Spinal cord (tissue), 10 donors: Measurements from ENCODE around the gene HSF2BP. TPM values are rescaled to one million over a fixed set of nuclear protein-coding genes. Genes with fewer than 3 reads are reported as not detected.

Source experiments
- DNase-seq, 6 donors: peaks; one replicate each; pipeline versions ENCODE4 v3.0.0 to v3.0.0-alpha.2; 2013 to 2015; ENCODE audit warnings: low spot score in 6 of 6, low read depth in 4 of 6
- H3K27ac ChIP-seq: one replicate; pipeline ENCODE4 v1.5.1; 2013; ENCODE audit warnings: low read depth, low read length, control low read depth
- H3K27me3 ChIP-seq: one replicate; pipeline ENCODE4 v1.6.1; 2013; ENCODE audit warnings: low read length; ENCODE audit not compliant: control insufficient read depth, insufficient read depth
- H3K36me3 ChIP-seq: one replicate; pipeline ENCODE4 v1.6.1; 2013; ENCODE audit warnings: low read length; ENCODE audit not compliant: control insufficient read depth, insufficient read depth
- H3K4me1 ChIP-seq: one replicate; pipeline ENCODE4 v1.6.1; 2013; ENCODE audit warnings: low read length; ENCODE audit not compliant: control insufficient read depth, insufficient read depth
- H3K4me3 ChIP-seq: one replicate; pipeline ENCODE4 v1.5.1; 2013; ENCODE audit warnings: low read depth, low read length, control low read depth
- H3K9me3 ChIP-seq: one replicate; pipeline ENCODE4 v1.6.1; 2013; ENCODE audit warnings: low read length; ENCODE audit not compliant: control insufficient read depth, insufficient read depth
- WGBS: methylation state at CpG from one replicate; pipeline ENCODE4 v1.1.5; 2013; ENCODE audit warnings: missing lambda C conversion rate; ENCODE audit not compliant: insufficient coverage; 5-methylcytosine and 5-hydroxymethylcytosine counted together
- polyA plus RNA-seq, 2 donors: library from polyadenylated mRNA; unstranded; fragments of 120-200 nt; gene quantifications; one replicate each; pipeline ENCODE4 v1.2.1, GENCODE V29; 2013; ENCODE audit not compliant: insufficient read length in 2 of 2
- total RNA-seq, 2 donors: library from RNA; depleted of rRNA in 1 of 2; stranded (reverse); fragments of 120-200 nt in 1 of 2; fragments of >200 nt in 1 of 2; gene quantifications; one replicate each; pipeline versions ENCODE4 v1.2.3 to v1.2.4, GENCODE V29; 2013 to 2014
- donor health status: healthy.

Gene HSF2BP
- total and polyA plus RNA-seq, 4 donors: 1.3 to 2.0 (median 1.4) TPM

DNA sequence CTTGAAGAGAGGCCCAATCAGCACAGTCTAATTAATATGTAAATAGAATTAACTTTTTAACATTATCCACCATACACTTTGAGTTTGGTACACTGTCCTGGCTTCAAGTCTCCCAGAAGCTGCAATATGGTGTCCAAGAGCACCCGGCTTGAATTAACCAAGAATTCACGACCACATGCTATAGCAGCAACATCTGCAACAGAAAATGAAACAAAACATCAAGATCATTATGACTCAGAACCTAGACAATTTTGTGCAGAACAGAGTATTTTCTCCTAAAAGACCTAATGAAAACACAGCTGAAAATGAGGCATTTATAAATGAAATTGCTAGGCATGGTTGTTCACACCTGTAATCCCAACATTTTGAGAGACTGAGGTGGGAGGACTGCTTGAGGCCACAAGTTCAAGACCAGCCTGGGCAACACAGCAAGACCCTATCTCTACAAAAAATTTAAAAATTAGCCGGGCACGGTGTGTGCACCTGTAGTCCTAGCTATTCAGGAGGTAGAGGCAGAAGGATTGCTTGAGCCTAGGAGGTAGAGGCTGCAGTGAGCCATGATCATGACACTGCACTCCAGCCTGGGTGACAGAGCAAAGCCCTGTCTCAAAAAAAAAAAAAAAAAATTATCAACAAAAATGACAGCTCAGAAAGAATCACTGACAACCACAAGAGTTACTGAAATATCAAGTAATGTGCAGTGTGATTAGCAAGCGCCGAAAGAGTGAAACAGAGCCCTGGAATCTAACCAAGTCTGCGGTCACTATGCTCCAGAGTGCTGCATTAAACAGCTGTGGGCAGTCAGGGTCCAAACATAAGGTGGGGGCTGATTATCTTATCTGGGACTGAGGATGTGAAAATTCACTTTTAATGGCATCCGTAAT lies 45.3 kb downstream of the HSF2BP start:
- H3K9me3 ChIP-seq: no peaks in the 10 kb centered on the region
- WGBS: 100% methylated on average over 4 of the region's 8 CpGs
- no peak overlapping the region for H3K4me3 ChIP-seq
- H3K36me3 ChIP-seq: no peaks in the 10 kb centered on the region
- H3K4me1 ChIP-seq: peaks cover 15% of the 10 kb centered on the region
- DNase-seq: no peak
- no peaks in the 10 kb centered on the region for H3K27me3 ChIP-seq
- H3K27ac ChIP-seq: no peak overlapping the region

DNA sequence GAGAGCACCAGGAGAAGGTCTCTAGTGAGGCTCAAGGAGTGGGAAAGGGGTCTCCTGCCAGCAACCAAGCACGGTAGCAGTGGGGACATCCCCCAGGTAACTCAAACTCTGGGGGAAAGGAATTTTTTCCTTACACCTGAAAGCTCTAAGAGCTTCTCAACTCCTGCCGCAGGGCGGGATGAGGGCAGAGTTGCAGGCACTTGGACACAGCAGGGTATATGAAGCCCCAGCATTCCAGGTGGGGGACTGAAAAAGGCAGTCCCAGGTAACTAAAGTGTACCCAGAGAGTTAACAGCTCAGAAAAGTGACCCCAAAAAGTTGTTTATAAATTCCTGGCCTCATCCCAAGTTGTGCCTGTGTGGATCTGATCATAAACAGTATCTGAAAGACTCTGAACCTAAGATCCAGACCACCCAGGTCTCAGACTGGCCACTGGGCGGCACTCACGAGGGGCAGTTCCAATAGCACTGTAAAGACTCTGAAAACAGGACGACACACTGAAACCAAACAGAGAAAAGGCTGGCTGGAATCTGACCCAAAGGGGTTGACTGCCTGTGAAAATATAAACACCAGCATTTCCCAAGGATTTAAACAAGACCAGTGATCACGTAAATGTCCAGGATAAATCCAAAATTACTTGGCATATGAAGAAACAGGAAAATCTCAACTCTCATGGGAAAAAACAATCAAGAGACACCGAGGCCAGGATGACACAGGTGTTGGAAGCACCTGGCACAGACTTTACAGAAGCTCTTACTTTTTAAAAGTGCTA lies 47.5 kb downstream of the HSF2BP start:
- DNase-seq: peak in 4 of 6 donors; percentile 24 to 74 (median 52)
- Histone ChIP-seq H3K27ac (no peak overlapping the region), H3K27me3 (no peaks in the 10 kb centered on the region), H3K36me3 (no peaks in the 10 kb centered on the region), H3K4me1 (peaks cover 15% of the 10 kb centered on the region), H3K4me3 (no peak overlapping the region), H3K9me3 (no peaks in the 10 kb centered on the region)
- WGBS: 45% methylated on average over 8 of the region's 8 CpGs

DNA sequence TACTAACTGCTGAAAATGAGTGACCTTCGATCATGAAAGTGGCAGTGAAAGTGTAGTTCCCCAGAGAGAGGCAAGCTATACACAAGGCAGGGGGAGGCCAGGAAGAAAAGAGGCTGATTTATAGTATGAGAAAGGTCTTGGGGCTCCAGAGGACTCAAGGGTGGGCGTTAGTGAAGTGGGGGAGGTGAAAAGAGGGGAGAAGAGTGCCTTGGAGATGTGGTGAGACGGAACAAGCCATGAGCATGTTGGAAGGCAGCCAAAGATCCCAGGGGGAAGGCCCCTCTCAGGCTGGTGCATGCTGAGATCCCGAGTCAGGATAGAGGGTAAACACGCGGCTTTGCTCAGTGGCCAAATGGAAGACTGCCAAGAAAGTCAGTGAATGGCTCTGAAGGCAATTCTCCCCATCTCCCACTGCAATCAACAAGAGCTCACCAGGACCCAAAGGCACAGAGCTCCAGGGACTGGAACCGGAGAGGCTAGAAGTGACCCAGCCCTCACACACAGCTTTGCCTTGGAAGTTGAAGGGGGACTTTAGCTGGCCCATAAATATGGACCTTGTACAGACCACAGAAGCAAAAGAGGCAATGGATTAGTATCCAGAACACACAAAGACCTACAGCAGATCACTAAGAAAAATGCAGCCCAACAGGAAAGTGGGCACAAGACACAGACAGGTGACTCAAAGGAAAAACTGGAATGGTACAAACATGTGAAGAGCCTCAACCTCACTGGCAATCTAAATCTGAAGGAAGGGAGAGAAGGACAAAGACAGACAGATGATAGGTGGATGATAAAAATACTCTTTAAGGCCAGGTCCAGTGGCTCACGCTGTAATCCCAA lies 49.6 kb downstream of the HSF2BP start:
- Histone ChIP-seq H3K4me1 (peaks cover 19% of the 10 kb centered on the region), H3K9me3 (no peaks in the 10 kb centered on the region), H3K27ac (peak overlapping the region; percentile 70), H3K27me3 (no peaks in the 10 kb centered on the region), H3K36me3 (peaks cover 4% of the 10 kb centered on the region), H3K4me3 (no peak overlapping the region)
- 16% methylated on average over 4 of the region's 8 CpGs for WGBS
- DNase-seq: peak; percentile 65 to 93 (median 76)

DNA sequence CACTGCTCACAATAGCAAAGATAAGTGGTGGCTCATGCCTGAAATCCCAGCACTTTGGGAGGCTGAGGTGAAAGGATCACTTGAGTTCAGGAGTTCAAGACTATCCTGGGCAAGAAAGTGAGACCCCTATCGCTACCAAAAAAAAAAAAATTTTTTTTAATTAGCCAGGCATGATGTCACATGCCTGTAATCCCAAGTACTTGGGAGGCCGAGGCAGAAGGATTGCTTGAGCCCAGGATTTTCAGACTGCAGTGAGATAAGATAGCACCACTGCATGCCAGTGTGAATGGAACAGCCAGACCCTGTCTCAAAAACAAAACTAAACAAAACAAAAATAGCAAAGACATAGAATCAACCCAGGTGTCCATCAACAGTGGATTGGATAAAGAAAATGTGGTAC lies 50.6 kb downstream of the HSF2BP start:
- H3K9me3 ChIP-seq: no peaks in the 10 kb centered on the region
- H3K4me3 ChIP-seq: no peak overlapping the region
- 100% methylated on average over 1 of the region's 2 CpGs for WGBS
- H3K36me3 ChIP-seq: peaks cover 4% of the 10 kb centered on the region
- no peak overlapping the region for H3K27ac ChIP-seq
- H3K27me3 ChIP-seq: no peaks in the 10 kb centered on the region
- DNase-seq: no peak
- peaks cover 19% of the 10 kb centered on the region for H3K4me1 ChIP-seq

DNA sequence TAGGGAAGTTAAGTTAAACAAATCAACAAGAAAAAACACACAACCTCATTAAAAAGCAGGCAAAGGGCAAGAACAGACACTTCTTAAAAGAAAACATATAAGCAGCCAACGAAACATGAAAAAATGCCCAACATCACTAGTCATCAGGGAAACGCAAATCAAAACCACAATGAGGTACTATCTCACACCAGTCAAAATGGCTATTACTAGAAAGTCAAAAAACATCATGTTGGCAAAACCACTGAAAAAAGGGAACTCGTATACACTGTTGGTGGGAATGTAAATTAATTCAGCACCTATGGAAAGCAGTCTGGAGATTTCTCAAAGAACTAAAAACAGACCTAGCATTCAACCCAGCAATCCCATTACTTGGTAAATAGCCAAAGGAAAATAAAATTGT lies 51.1 kb downstream of the HSF2BP start:
- Histone ChIP-seq H3K4me1 (peaks cover 22% of the 10 kb centered on the region), H3K36me3 (peaks cover 4% of the 10 kb centered on the region), H3K27me3 (no peaks in the 10 kb centered on the region), H3K9me3 (no peaks in the 10 kb centered on the region), H3K27ac (no peak overlapping the region), H3K4me3 (no peak overlapping the region)
- WGBS: no CpG with 5 or more reads among the region's 3 CpGs
- DNase-seq: no peak

DNA sequence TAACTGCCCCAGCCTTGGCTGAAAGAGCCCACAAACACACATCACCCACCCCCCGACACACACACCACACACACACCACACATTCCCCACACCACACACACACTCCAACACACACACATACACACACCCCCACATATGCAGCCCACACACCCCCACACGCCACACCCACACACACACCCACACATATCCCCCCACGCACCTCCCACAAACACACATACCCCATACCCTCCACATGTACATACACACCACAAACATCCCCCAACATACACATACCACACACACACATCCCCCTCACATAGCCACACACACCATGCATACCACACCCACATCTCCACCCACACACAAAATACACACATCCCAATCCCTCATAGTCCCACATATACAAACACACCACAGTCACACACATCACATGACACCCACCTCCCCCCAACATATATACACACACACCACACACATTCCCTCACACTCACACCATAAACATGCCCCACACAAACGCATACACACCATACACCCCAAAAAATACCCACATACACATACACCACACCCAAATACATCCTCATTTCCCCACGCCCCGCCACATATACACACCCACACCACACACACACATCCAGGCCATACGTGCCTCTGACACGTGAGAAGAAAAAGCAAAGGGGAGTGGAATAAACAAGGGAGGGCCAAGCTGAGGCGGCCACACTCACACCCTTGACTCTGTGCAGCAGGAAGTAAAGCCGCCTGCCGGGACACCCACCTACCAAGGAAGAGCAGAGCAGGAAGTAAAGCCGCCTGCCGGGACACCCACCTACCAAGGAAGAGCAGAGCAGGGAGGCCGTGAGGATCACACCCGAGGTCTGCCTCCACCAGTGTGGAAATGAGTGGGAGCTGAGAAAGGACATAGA lies 53.7 kb downstream of the HSF2BP start:
- Histone ChIP-seq H3K4me3 (no peak overlapping the region), H3K27ac (no peak overlapping the region), H3K27me3 (no peaks in the 10 kb centered on the region), H3K4me1 (peaks cover 19% of the 10 kb centered on the region), H3K36me3 (peaks cover 4% of the 10 kb centered on the region), H3K9me3 (no peaks in the 10 kb centered on the region)
- 91% methylated on average over 5 of the region's 15 CpGs for WGBS
- DNase-seq: no peak

DNA sequence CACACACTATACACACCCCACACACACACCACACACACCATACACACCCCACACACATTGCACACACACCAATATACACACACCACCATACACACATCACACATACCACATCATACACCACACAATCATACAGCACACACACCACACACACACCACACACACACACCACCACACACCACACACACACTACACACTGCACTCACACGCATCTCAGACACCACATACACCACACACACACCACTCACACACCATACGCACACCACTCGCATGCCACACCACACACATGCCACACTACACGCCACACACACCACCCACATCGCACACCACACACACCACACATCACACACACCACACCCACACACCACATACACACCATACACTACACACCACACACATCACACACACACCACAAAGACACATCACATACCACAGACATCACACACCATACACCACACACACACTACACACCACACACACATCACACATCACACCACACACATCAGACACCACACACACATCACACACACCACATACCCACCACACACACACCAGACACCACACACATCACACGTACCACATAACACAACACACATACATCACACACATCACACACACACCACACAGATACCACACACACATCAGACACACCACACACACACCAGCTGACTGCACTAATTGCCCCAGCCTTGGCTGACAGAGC lies 54.6 kb downstream of the HSF2BP start:
- 90% methylated on average over 6 of the region's 6 CpGs for WGBS
- Histone ChIP-seq H3K27ac (no peak overlapping the region), H3K4me3 (no peak overlapping the region), H3K27me3 (no peaks in the 10 kb centered on the region), H3K4me1 (peaks cover 13% of the 10 kb centered on the region), H3K36me3 (peaks cover 4% of the 10 kb centered on the region), H3K9me3 (no peaks in the 10 kb centered on the region)
- DNase-seq: no peak

DNA sequence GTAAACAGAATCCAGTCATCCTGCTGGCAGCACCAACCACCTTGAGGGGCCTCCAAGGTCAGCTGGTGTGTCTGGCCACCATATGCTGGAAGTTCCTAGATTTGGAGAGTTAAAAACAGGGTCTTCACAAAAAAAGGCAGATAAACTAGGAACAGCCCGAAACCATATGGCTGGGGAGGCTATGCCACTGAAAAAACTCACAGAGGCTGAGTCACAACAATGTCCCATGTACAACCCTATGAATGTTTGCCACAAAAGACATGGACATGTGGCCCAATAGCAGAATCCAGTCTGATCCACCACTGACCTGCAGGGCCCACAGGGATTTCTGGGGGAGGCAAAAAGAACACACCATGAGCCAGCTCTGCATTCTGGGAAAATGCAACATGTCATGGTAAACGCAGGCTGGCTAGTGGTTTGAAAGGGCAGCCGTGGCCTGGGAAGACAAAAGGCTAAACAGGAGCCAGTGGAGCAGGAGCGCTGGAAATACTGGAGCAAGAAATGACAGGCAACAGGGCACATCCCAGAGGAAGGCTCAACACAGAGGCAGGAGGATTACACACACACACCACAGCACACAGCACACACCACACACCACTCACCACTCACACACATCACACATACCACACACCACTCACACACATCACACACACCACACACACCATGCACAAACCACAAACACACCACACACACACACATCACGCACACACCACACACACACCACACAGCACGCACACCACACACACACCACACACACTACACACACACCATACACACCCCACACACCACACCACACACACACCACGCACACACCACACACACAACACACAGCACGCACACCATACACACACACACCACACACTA lies 55.4 kb downstream of the HSF2BP start:
- WGBS: 70% methylated on average over 8 of the region's 8 CpGs
- H3K27me3 ChIP-seq: no peaks in the 10 kb centered on the region
- H3K4me1 ChIP-seq: peaks cover 10% of the 10 kb centered on the region
- no peak overlapping the region for H3K4me3 ChIP-seq
- DNase-seq: no peak
- no peaks in the 10 kb centered on the region for H3K9me3 ChIP-seq
- no peak overlapping the region for H3K27ac ChIP-seq
- H3K36me3 ChIP-seq: peaks cover 4% of the 10 kb centered on the region
